ENCODE data around the gene PATL1.

DNA sequence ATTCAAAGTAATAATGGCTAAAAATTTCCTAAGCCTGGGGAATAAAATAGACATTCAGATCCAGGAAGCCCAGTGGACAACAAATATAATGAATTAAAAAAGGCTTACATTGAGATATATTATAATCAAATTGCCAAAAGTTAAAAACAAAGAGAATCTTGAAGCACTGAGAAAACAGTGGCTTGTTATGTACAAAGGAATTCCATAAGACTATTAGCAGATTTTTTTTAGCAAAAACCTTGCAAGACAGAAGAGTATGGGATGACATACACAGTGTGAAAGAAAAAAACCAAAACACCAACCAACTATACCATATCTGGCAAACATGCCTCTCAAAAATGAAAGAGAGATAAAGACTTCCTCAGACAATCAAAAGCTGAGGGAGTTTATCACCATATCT lies 24.1 kb upstream of the PATL1 start:
- TF ChIP-seq, protein P1, sequence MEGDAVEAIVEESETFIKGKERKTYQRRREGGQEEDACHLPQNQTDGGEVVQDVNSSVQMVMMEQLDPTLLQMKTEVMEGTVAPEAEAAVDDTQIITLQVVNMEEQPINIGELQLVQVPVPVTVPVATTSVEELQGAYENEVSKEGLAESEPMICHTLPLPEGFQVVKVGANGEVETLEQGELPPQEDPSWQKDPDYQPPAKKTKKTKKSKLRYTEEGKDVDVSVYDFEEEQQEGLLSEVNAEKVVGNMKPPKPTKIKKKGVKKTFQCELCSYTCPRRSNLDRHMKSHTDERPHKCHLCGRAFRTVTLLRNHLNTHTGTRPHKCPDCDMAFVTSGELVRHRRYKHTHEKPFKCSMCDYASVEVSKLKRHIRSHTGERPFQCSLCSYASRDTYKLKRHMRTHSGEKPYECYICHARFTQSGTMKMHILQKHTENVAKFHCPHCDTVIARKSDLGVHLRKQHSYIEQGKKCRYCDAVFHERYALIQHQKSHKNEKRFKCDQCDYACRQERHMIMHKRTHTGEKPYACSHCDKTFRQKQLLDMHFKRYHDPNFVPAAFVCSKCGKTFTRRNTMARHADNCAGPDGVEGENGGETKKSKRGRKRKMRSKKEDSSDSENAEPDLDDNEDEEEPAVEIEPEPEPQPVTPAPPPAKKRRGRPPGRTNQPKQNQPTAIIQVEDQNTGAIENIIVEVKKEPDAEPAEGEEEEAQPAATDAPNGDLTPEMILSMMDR (IDR thresholded peaks at IDR 0.05) = no peak
- no peak for TF ChIP-seq POLR2A (IDR thresholded peaks at IDR 0.05)

Data from uterus (tissue), 2 donors.